Erythroblast (primary cell): ENCODE results near the gene IL15.

Source experiments
- GATA1 ChIP-seq: IDR thresholded peaks from 2 replicates; pipeline ENCODE4 v1.6.1; 2011; ENCODE audit warnings: low read depth, mild to moderate bottlenecking, control low read depth, low read length, moderate library complexity
- POLR2A ChIP-seq: IDR thresholded peaks from 2 replicates; pipeline ENCODE4 v1.6.1; 2011; ENCODE audit warnings: mild to moderate bottlenecking, low read length

GRCh38 chr4:141703497-141703896, 67.1 kb downstream of the IL15 start:
- TF ChIP-seq POLR2A (no peak), GATA1 (no peak)
